Measurements from ENCODE around the gene KRT13. TPM values are rescaled to one million over a fixed set of nuclear protein-coding genes. Genes with fewer than 3 reads are reported as not detected.

KRT13 gene
- polyA plus RNA-seq, 1 donor from 2014 or later, result not detected

DNA sequence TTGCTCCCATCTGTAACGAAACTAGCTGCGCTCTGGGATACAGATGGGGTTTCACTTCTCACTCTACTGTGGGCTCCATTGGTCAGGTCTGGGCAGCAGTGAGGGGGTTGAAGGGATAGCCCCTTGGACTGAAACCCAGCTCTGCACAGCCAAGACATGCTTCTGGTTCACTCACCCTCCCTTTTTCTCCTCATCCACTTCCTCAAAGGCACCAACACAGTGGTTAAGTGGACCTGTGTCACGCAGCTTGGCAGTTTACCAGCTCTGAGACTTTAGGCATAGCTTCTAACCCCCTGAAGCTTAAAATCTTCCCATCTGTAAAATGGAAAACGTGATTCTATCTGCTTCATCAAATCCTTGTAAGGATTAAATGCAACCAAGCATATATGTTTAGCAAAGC, 53.1 kb downstream of the KRT13 start:
- H3K27ac ChIP-seq (ENCODE audit: low read length), result no peak overlapping the region
- H3K36me3 ChIP-seq (ENCODE audit: insufficient read depth, low read length), result no peaks in the 10 kb centered on the region
- no peak overlapping the region for H3K4me2 ChIP-seq (ENCODE audit: low read length)
- H3F3A ChIP-seq (ENCODE audit: insufficient read depth, low read length, poor library complexity, severe bottlenecking), result no peaks in the 10 kb centered on the region
- no peaks in the 10 kb centered on the region for H3K9me3 ChIP-seq (ENCODE audit: low read length)
- H3K4me3 ChIP-seq (ENCODE audit: low read length), result no peak overlapping the region
- H2AFZ ChIP-seq (ENCODE audit: low read depth, low read length), result no peak overlapping the region
- no peaks in the 10 kb centered on the region for H4K20me1 ChIP-seq (ENCODE audit: insufficient read depth)
- no peaks in the 10 kb centered on the region for H3K79me2 ChIP-seq (replicated peaks; ENCODE audit: insufficient read depth, low read length)
- TF ChIP-seq, protein P1, sequence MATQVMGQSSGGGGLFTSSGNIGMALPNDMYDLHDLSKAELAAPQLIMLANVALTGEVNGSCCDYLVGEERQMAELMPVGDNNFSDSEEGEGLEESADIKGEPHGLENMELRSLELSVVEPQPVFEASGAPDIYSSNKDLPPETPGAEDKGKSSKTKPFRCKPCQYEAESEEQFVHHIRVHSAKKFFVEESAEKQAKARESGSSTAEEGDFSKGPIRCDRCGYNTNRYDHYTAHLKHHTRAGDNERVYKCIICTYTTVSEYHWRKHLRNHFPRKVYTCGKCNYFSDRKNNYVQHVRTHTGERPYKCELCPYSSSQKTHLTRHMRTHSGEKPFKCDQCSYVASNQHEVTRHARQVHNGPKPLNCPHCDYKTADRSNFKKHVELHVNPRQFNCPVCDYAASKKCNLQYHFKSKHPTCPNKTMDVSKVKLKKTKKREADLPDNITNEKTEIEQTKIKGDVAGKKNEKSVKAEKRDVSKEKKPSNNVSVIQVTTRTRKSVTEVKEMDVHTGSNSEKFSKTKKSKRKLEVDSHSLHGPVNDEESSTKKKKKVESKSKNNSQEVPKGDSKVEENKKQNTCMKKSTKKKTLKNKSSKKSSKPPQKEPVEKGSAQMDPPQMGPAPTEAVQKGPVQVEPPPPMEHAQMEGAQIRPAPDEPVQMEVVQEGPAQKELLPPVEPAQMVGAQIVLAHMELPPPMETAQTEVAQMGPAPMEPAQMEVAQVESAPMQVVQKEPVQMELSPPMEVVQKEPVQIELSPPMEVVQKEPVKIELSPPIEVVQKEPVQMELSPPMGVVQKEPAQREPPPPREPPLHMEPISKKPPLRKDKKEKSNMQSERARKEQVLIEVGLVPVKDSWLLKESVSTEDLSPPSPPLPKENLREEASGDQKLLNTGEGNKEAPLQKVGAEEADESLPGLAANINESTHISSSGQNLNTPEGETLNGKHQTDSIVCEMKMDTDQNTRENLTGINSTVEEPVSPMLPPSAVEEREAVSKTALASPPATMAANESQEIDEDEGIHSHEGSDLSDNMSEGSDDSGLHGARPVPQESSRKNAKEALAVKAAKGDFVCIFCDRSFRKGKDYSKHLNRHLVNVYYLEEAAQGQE (IDR thresholded peaks at IDR 0.05; ENCODE audit: borderline replicate concordance), result no peak
- TF ChIP-seq, protein P2, sequence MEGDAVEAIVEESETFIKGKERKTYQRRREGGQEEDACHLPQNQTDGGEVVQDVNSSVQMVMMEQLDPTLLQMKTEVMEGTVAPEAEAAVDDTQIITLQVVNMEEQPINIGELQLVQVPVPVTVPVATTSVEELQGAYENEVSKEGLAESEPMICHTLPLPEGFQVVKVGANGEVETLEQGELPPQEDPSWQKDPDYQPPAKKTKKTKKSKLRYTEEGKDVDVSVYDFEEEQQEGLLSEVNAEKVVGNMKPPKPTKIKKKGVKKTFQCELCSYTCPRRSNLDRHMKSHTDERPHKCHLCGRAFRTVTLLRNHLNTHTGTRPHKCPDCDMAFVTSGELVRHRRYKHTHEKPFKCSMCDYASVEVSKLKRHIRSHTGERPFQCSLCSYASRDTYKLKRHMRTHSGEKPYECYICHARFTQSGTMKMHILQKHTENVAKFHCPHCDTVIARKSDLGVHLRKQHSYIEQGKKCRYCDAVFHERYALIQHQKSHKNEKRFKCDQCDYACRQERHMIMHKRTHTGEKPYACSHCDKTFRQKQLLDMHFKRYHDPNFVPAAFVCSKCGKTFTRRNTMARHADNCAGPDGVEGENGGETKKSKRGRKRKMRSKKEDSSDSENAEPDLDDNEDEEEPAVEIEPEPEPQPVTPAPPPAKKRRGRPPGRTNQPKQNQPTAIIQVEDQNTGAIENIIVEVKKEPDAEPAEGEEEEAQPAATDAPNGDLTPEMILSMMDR (IDR thresholded peaks at IDR 0.05; ENCODE audit: poor library complexity, severe bottlenecking), result no peak
- no peak for TF ChIP-seq MXI1 (conservative IDR thresholded peaks at IDR 0.05; ENCODE audit: poor library complexity, severe bottlenecking)
- no peak for TF ChIP-seq POLR2AphosphoS5 (IDR thresholded peaks at IDR 0.05)
- TF ChIP-seq RAD21 (conservative IDR thresholded peaks at IDR 0.05), result no peak
- no peak for TF ChIP-seq SMC3 (conservative IDR thresholded peaks at IDR 0.05; ENCODE audit: poor library complexity)
- no peak for TF ChIP-seq EP300 (conservative IDR thresholded peaks at IDR 0.05; ENCODE audit: poor library complexity, severe bottlenecking)
- no peak for TF ChIP-seq EZH2 (IDR thresholded peaks at IDR 0.05; ENCODE audit: borderline replicate concordance, insufficient read depth, low read length, poor library complexity, severe bottlenecking)
- no peak for TF ChIP-seq TAF1 (IDR thresholded peaks at IDR 0.05; ENCODE audit: low read depth)
- no peaks in the 10 kb centered on the region for H3K9me2 ChIP-seq (ENCODE audit: insufficient read depth, low read length)
- no peak overlapping the region for H3K9ac ChIP-seq (ENCODE audit: low read length)
- no peaks in the 10 kb centered on the region for H3K27me3 ChIP-seq (ENCODE audit: insufficient read depth, low read depth, low read length)

DNA sequence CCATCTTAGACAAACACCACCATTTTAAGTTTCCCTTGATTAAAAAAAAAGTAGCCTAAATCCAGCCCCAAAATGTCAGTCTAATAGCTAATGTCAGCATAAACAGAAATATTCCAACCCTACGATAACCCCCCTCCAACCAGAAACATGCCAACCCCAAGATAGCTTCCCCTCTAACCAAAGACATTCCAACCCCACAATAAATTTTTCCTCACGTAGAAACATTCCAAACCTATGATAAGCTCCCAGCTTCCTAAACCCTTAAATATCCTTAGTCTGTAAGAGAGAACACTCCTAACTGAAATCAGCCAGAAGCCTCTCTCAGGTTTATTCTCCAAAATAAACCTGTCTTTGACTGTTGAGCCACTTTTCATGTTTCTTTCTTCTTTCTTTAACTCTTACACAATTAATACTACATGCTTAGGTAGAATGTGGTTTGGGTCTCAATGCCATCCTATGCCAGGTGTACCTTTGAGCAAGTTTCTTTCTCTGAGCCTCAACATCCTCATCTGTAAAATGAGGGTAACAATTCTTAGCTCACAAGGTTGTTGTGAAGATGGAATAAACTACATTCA, 54.2 kb downstream of the KRT13 start:
- Histone ChIP-seq H3K27ac (ENCODE audit: low read length) (no peak overlapping the region), H3K9me3 (ENCODE audit: low read length) (no peaks in the 10 kb centered on the region), H3K36me3 (ENCODE audit: insufficient read depth, low read length) (no peaks in the 10 kb centered on the region), H2AFZ (ENCODE audit: low read depth, low read length) (no peak overlapping the region), H3F3A (ENCODE audit: insufficient read depth, low read length, poor library complexity, severe bottlenecking) (no peaks in the 10 kb centered on the region), H3K9me2 (ENCODE audit: insufficient read depth, low read length) (no peaks in the 10 kb centered on the region), H3K4me3 (ENCODE audit: low read length) (no peak overlapping the region), H3K4me2 (ENCODE audit: low read length) (no peak overlapping the region), H3K79me2 (replicated peaks; ENCODE audit: insufficient read depth, low read length) (no peaks in the 10 kb centered on the region), H4K20me1 (ENCODE audit: insufficient read depth) (no peaks in the 10 kb centered on the region), H3K27me3 (ENCODE audit: insufficient read depth, low read depth, low read length) (no peaks in the 10 kb centered on the region), H3K9ac (ENCODE audit: low read length) (no peak overlapping the region)
- no peak for TF ChIP-seq MXI1 (conservative IDR thresholded peaks at IDR 0.05; ENCODE audit: poor library complexity, severe bottlenecking)
- TF ChIP-seq RAD21 (conservative IDR thresholded peaks at IDR 0.05), result no peak
- no peak for TF ChIP-seq SMC3 (conservative IDR thresholded peaks at IDR 0.05; ENCODE audit: poor library complexity)
- no peak for TF ChIP-seq TAF1 (IDR thresholded peaks at IDR 0.05; ENCODE audit: low read depth)
- TF ChIP-seq, protein P2 (IDR thresholded peaks at IDR 0.05; ENCODE audit: poor library complexity, severe bottlenecking), result no peak
- TF ChIP-seq POLR2AphosphoS5 (IDR thresholded peaks at IDR 0.05), result no peak
- no peak for TF ChIP-seq EZH2 (IDR thresholded peaks at IDR 0.05; ENCODE audit: borderline replicate concordance, insufficient read depth, low read length, poor library complexity, severe bottlenecking)
- TF ChIP-seq, protein P1 (IDR thresholded peaks at IDR 0.05; ENCODE audit: borderline replicate concordance), result no peak
- TF ChIP-seq EP300 (conservative IDR thresholded peaks at IDR 0.05; ENCODE audit: poor library complexity, severe bottlenecking), result no peak

Data from neural cell (in vitro differentiated cells).